HCT116 (cell line): ENCODE measurements around the gene C3orf52. TPM values are rescaled to one million over a fixed set of nuclear protein-coding genes. Genes with fewer than 3 reads are reported as not detected.

ENCODE experiments used
- ATAC-seq: fragments of 200-7000 bp; cut with Tn5 transposase; 2 replicates; pipeline ENCODE4 v1.9.1; 2020; ENCODE audit warnings: mild to moderate bottlenecking, moderate library complexity
- BruUV-seq: library from RNA; stranded (reverse); fragments of 400-500 nt; replicated peaks from 2 replicates; lab custom pipeline; 2021; lab: Mats Ljungman, UMichigan
- CTCF ChIA-PET: fragments of 300-600 bp; sonication (Branson Sonifier 250); formaldehyde crosslinking; loops from one replicate; lab custom pipeline; 2021; ENCODE audit warnings: antibody characterized with exemption; lab: Charles Lee
- POLR2A ChIA-PET: fragments of 300-600, 350-600 bp; sonication (Branson Sonifier 250); formaldehyde crosslinking; loops from one replicate; lab custom pipeline; 2021; ENCODE audit warnings: antibody characterized with exemption; lab: Charles Lee
- RAD21 ChIA-PET, 2 experiments: fragments of 300-600 bp; sonication (Branson Sonifier 250); formaldehyde crosslinking; loops; one replicate each; lab custom pipeline; 2023; ENCODE audit warnings: low total read pairs in 2 of 2; ENCODE audit not compliant: uncharacterized antibody in 2 of 2, unreplicated experiment in 2 of 2, low non-redundant PET in 1 of 2; lab: Charles Lee
- DNase-seq: peaks from one replicate; pipeline ENCODE4 v3.0.0-alpha.2; 2010; ENCODE audit warnings: low read depth, low spot score
- H2AFZ ChIP-seq: fragments of 200-600 bp; shearing (Covaris generic), sonication (generic); 2 replicates; pipeline ENCODE4 v1.6.1; 2017; ENCODE audit warnings: low read depth, mixed run types, mixed read lengths, antibody characterized with exemption, low read length; ENCODE audit not compliant: poor library complexity, severe bottlenecking
- H3K27ac ChIP-seq: 2 replicates; pipeline ENCODE4 v1.5.1; 2012; ENCODE audit warnings: low read depth, low read length
- H3K27me3 ChIP-seq: fragments of 200-600 bp; sonication (generic); 2 replicates; pipeline ENCODE4 v1.6.1; 2016; ENCODE audit warnings: mixed run types, low read length, mixed read lengths; ENCODE audit not compliant: insufficient read depth
- H3K36me3 ChIP-seq, 2 experiments: fragments of 200-500 bp in 1 of 2; fragments of 200-600 bp in 1 of 2; sonication (Bioruptor generic) in 1 of 2; sonication (generic) in 1 of 2; 2 replicates each; pipeline versions ENCODE4 v1.5.1 to v1.6.1; 2014 to 2016; ENCODE audit warnings: low read length in 2 of 2, inconsistent platforms in 1 of 2, mixed read lengths in 1 of 2, mixed run types in 1 of 2; ENCODE audit not compliant: insufficient read depth in 2 of 2, control insufficient read depth in 1 of 2
- H3K4me1 ChIP-seq, 2 experiments: fragments of 200-600 bp in 1 of 2; sonication (generic) in 1 of 2; 2 replicates each; pipeline versions ENCODE4 v1.5.1 to v1.6.1; 2012 to 2017; ENCODE audit warnings: low read length in 2 of 2, inconsistent platforms in 1 of 2, mild to moderate bottlenecking in 1 of 2, mixed read lengths in 1 of 2, mixed run types in 1 of 2, moderate library complexity in 1 of 2; ENCODE audit not compliant: insufficient read depth in 2 of 2, control insufficient read depth in 1 of 2
- H3K4me2 ChIP-seq: fragments of 200-600 bp; sonication (generic); 2 replicates; pipeline ENCODE4 v1.6.1; 2017; ENCODE audit warnings: mixed run types, low read length, mixed read lengths
- H3K4me3 ChIP-seq, 2 experiments: fragments of 200-600 bp in 1 of 2; sonication (generic) in 1 of 2; replicated peaks in 1 of 2; 2 replicates each; pipeline ENCODE4 v1.5.1; 2011 to 2016; ENCODE audit warnings: low read length in 2 of 2, control low read depth in 1 of 2, low read depth in 1 of 2, mild to moderate bottlenecking in 1 of 2, mixed read lengths in 1 of 2, mixed run types in 1 of 2
- H3K79me2 ChIP-seq: fragments of 200-600 bp; sonication (generic); 2 replicates; pipeline ENCODE4 v1.6.1; 2017; ENCODE audit warnings: mild to moderate bottlenecking, mixed run types, low read length, moderate library complexity, mixed read lengths; ENCODE audit not compliant: insufficient read depth
- H3K9ac ChIP-seq: fragments of 200-600 bp; sonication (generic); 2 replicates; pipeline ENCODE4 v1.6.1; 2016; ENCODE audit warnings: low read length, mixed read lengths
- H3K9me2 ChIP-seq: fragments of 200-600 bp; sonication (generic), shearing (Covaris generic); 2 replicates; pipeline ENCODE4 v1.6.1; 2017; ENCODE audit warnings: mixed run types, mild to moderate bottlenecking, moderate library complexity; ENCODE audit not compliant: insufficient read depth
- H3K9me3 ChIP-seq, 2 experiments: fragments of 200-500 bp in 1 of 2; fragments of 200-600 bp in 1 of 2; sonication (Bioruptor generic) in 1 of 2; sonication (generic) in 1 of 2; 2 replicates each; pipeline ENCODE4 v1.6.1; 2014 to 2017; ENCODE audit warnings: low read length in 2 of 2, mixed read lengths in 2 of 2, inconsistent platforms in 1 of 2, low read depth in 1 of 2, mild to moderate bottlenecking in 1 of 2, mixed run types in 1 of 2, moderate library complexity in 1 of 2; ENCODE audit not compliant: control insufficient read depth in 1 of 2, insufficient read depth in 1 of 2
- H4K20me1 ChIP-seq: fragments of 200-600 bp; sonication (generic), shearing (Covaris generic); 2 replicates; pipeline ENCODE4 v1.6.1; 2017; ENCODE audit warnings: mixed run types, mild to moderate bottlenecking, moderate library complexity; ENCODE audit not compliant: insufficient read depth
- EGR1 ChIP-seq: IDR thresholded peaks from 2 replicates; pipeline ENCODE4 v1.6.1; 2012; ENCODE audit warnings: low read depth
- ELF1 ChIP-seq: IDR thresholded peaks from 2 replicates; pipeline ENCODE4 v1.6.1; 2012; ENCODE audit warnings: low read depth, borderline replicate concordance
- EZH2phosphoT487 ChIP-seq: fragments of 200-600 bp; IDR thresholded peaks from 2 replicates; pipeline ENCODE4 v1.6.1; 2018; ENCODE audit warnings: antibody characterized with exemption, borderline replicate concordance
- FOSL1 ChIP-seq: IDR thresholded peaks from 2 replicates; pipeline ENCODE4 v1.6.1; 2012; ENCODE audit warnings: low read depth
- JUND ChIP-seq: IDR thresholded peaks from 2 replicates; pipeline ENCODE4 v1.6.1; 2012
- POLR2AphosphoS5 ChIP-seq: IDR thresholded peaks from 2 replicates; pipeline ENCODE4 v1.6.1; 2011; ENCODE audit warnings: mild to moderate bottlenecking, low read depth, low read length, moderate library complexity
- SIN3A ChIP-seq: IDR thresholded peaks from 2 replicates; pipeline ENCODE4 v1.6.1; 2012; ENCODE audit warnings: low read depth
- ZNF274 ChIP-seq: fragments of 200-500 bp; sonication (Bioruptor generic); IDR thresholded peaks from 2 replicates; pipeline ENCODE4 v1.6.1; 2014; ENCODE audit warnings: mild to moderate bottlenecking, low read depth, low read length, inconsistent platforms
- intact Hi-C: fragments of 100-400 bp; cut with micrococcal nuclease; formaldehyde crosslinking; loops from 2 replicates; pipeline ENCODE4 v1.10.0; 2022
- total RNA-seq: library from RNA; stranded (reverse); gene quantifications from one replicate; pipeline ENCODE4 v1.2.1, GENCODE V29; 2021; ENCODE audit not compliant: unreplicated experiment
- TF ChIP-seq, protein P1 (sequence below): IDR thresholded peaks from 2 replicates; pipeline ENCODE4 v1.6.1; 2012; ENCODE audit warnings: low read depth
- TF ChIP-seq, protein P2 (sequence below), 3 experiments: fragments of 200-600 bp in 1 of 3; sonication (generic) in 1 of 3; IDR thresholded peaks in 2 of 3; conservative IDR thresholded peaks in 1 of 3; 2 replicates each; pipeline ENCODE4 v1.5.1; 2012 to 2017; ENCODE audit warnings: low read depth in 2 of 3, low read length in 2 of 3, antibody characterized with exemption in 1 of 3, borderline replicate concordance in 1 of 3, control low read depth in 1 of 3, mild to moderate bottlenecking in 1 of 3, mixed read lengths in 1 of 3, mixed run types in 1 of 3, moderate library complexity in 1 of 3; ENCODE audit not compliant: insufficient read depth in 1 of 3

C3orf52 gene
- total RNA-seq, 1 experiment from 2014 or later = 14.3 TPM

DNA sequence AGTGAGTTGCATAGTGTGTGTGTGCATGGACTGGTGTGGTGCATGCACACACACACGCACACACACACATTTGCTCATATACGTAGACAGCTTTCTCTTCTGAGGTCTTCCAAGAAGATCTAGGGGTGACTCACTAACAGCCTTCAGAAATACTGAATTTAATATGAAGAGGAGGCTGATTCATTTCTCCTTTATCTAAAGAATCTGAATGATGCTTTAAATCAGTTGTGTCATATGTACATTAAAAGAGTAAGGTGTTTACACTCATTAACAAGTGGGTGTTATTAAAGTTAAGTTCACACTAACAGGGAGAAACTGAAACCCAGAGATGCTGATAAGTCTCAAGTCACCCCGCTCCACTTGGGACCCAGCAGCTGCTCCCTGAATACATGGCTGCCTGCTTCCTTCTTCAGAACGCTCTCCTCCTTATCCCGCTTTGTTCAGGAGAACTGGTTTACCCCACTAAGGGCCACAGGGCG is 29.7 kb upstream of the C3orf52 start:
- no peaks in the 10 kb centered on the region for H3K36me3 ChIP-seq
- H3K4me2 ChIP-seq = no peak overlapping the region
- H3K79me2 ChIP-seq = no peaks in the 10 kb centered on the region
- H4K20me1 ChIP-seq = no peaks in the 10 kb centered on the region
- DNase-seq = no peak
- no peak overlapping the region for H3K27ac ChIP-seq
- H3K9me3 ChIP-seq = no peaks in the 10 kb centered on the region
- no TSS peak for BruUV-seq
- H3K9me2 ChIP-seq = no peaks in the 10 kb centered on the region
- H3K27me3 ChIP-seq = no peaks in the 10 kb centered on the region
- 0 out of 4 replicates have a peak, but pooled peaks cover 0 to 3% of the 10 kb centered on the region in 2 experiments for H3K4me1 ChIP-seq
- intact Hi-C loops = no loop called here
- no peak overlapping the region for H2AFZ ChIP-seq
- ChIA-PET RAD21 (no interaction called here), CTCF (no interaction called here), POLR2A (no interaction called here)
- TF ChIP-seq POLR2AphosphoS5 (no peak), EZH2phosphoT487 (no peak), ELF1 (no peak), JUND (no peak), FOSL1 (no peak), SIN3A (no peak), ZNF274 (no peak), EGR1 (no peak)
- TF ChIP-seq, protein P1, sequence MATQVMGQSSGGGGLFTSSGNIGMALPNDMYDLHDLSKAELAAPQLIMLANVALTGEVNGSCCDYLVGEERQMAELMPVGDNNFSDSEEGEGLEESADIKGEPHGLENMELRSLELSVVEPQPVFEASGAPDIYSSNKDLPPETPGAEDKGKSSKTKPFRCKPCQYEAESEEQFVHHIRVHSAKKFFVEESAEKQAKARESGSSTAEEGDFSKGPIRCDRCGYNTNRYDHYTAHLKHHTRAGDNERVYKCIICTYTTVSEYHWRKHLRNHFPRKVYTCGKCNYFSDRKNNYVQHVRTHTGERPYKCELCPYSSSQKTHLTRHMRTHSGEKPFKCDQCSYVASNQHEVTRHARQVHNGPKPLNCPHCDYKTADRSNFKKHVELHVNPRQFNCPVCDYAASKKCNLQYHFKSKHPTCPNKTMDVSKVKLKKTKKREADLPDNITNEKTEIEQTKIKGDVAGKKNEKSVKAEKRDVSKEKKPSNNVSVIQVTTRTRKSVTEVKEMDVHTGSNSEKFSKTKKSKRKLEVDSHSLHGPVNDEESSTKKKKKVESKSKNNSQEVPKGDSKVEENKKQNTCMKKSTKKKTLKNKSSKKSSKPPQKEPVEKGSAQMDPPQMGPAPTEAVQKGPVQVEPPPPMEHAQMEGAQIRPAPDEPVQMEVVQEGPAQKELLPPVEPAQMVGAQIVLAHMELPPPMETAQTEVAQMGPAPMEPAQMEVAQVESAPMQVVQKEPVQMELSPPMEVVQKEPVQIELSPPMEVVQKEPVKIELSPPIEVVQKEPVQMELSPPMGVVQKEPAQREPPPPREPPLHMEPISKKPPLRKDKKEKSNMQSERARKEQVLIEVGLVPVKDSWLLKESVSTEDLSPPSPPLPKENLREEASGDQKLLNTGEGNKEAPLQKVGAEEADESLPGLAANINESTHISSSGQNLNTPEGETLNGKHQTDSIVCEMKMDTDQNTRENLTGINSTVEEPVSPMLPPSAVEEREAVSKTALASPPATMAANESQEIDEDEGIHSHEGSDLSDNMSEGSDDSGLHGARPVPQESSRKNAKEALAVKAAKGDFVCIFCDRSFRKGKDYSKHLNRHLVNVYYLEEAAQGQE = no peak
- TF ChIP-seq, protein P2, sequence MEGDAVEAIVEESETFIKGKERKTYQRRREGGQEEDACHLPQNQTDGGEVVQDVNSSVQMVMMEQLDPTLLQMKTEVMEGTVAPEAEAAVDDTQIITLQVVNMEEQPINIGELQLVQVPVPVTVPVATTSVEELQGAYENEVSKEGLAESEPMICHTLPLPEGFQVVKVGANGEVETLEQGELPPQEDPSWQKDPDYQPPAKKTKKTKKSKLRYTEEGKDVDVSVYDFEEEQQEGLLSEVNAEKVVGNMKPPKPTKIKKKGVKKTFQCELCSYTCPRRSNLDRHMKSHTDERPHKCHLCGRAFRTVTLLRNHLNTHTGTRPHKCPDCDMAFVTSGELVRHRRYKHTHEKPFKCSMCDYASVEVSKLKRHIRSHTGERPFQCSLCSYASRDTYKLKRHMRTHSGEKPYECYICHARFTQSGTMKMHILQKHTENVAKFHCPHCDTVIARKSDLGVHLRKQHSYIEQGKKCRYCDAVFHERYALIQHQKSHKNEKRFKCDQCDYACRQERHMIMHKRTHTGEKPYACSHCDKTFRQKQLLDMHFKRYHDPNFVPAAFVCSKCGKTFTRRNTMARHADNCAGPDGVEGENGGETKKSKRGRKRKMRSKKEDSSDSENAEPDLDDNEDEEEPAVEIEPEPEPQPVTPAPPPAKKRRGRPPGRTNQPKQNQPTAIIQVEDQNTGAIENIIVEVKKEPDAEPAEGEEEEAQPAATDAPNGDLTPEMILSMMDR (IDR thresholded peaks at IDR 0.05 in 2 of 3, conservative IDR thresholded peaks at IDR 0.05 in 1 of 3; ENCODE audit: borderline replicate concordance in 1 of 3, insufficient read depth in 1 of 3, low read depth in 2 of 3, low read length in 2 of 3) = no peak
- H3K4me3 ChIP-seq = no peak overlapping the region
- no peak for ATAC-seq
- no peak overlapping the region for H3K9ac ChIP-seq
